ENCODE measurements around the gene AAR2. TPM values are rescaled to one million over a fixed set of nuclear protein-coding genes. Genes with fewer than 3 reads are reported as not detected.

Gene AAR2
- total RNA-seq, 1 donor from 2014 or later, result 19.7 TPM

GRCh38 chr20:36206068-36206467, 30.2 kb upstream of the AAR2 start:
- H3K27ac ChIP-seq, result no peak overlapping the region
- no peak overlapping the region for H3K4me2 ChIP-seq
- Mint-ChIP-seq H3K9me3 (no peaks in the 10 kb centered on the region), H3K36me3 (peaks cover 9% of the 10 kb centered on the region), H3K4me1 (peaks cover 4% of the 10 kb centered on the region), H3K27ac (no peak overlapping the region), H3K4me3 (no peak overlapping the region), H3K27me3 (ENCODE audit: insufficient read depth, low read depth) (peaks cover 5% of the 10 kb centered on the region)
- no peak overlapping the region for H3K9ac ChIP-seq
- no peaks in the 10 kb centered on the region for H3K79me2 ChIP-seq (ENCODE audit: low read depth)
- H4K20me1 ChIP-seq (ENCODE audit: low read depth), result no peaks in the 10 kb centered on the region
- no peak overlapping the region for H3K4me3 ChIP-seq
- no peak for DNase-seq (ENCODE audit: low spot score)
- H2AFZ ChIP-seq (replicated peaks), result no peak overlapping the region
- H3K4me1 ChIP-seq, result no peaks in the 10 kb centered on the region
- no peak for TF ChIP-seq EZH2phosphoT487 (IDR thresholded peaks at IDR 0.05)
- TF ChIP-seq CTCF (IDR thresholded peaks at IDR 0.05), result no peak
- TF ChIP-seq EZH2 (IDR thresholded peaks at IDR 0.05), result no peak
- H3K36me3 ChIP-seq, result no peaks in the 10 kb centered on the region
- no peaks in the 10 kb centered on the region for H3K9me3 ChIP-seq (ENCODE audit: low read depth)
- no peaks in the 10 kb centered on the region for H3F3A ChIP-seq (ENCODE audit: low read depth)
- H3K27me3 ChIP-seq, result no peaks in the 10 kb centered on the region

GRCh38 chr20:36206641-36207040, 29.6 kb upstream of the AAR2 start:
- H4K20me1 ChIP-seq (ENCODE audit: low read depth), result no peaks in the 10 kb centered on the region

GRCh38 chr20:36207602-36208001, 28.7 kb upstream of the AAR2 start:
- Histone ChIP-seq H3F3A (ENCODE audit: low read depth) (no peaks in the 10 kb centered on the region), H3K9me3 (ENCODE audit: low read depth) (no peaks in the 10 kb centered on the region), H3K4me3 (no peak overlapping the region), H3K27ac (no peak overlapping the region), H4K20me1 (ENCODE audit: low read depth) (no peaks in the 10 kb centered on the region), H3K4me1 (no peaks in the 10 kb centered on the region), H3K27me3 (no peaks in the 10 kb centered on the region), H3K36me3 (no peaks in the 10 kb centered on the region), H2AFZ (replicated peaks) (no peak overlapping the region), H3K4me2 (no peak overlapping the region), H3K79me2 (ENCODE audit: low read depth) (no peaks in the 10 kb centered on the region), H3K9ac (no peak overlapping the region)
- TF ChIP-seq CTCF (IDR thresholded peaks at IDR 0.05) (no peak), EZH2 (IDR thresholded peaks at IDR 0.05) (no peak), EZH2phosphoT487 (IDR thresholded peaks at IDR 0.05) (no peak)
- no peak overlapping the region for H3K4me3 Mint-ChIP-seq
- peaks cover 4% of the 10 kb centered on the region for H3K4me1 Mint-ChIP-seq
- no peak overlapping the region for H3K27ac Mint-ChIP-seq
- peaks cover 9% of the 10 kb centered on the region for H3K36me3 Mint-ChIP-seq
- H3K9me3 Mint-ChIP-seq, result no peaks in the 10 kb centered on the region
- peaks cover 7% of the 10 kb centered on the region for H3K27me3 Mint-ChIP-seq (ENCODE audit: insufficient read depth, low read depth)
- no peak for DNase-seq (ENCODE audit: low spot score)

More at GRCh38 chr20:36206641-36207040, 29.6 kb upstream of the AAR2 start:
- Histone ChIP-seq H3K27ac (no peak overlapping the region), H3K9me3 (ENCODE audit: low read depth) (no peaks in the 10 kb centered on the region), H2AFZ (replicated peaks) (no peak overlapping the region), H3K79me2 (ENCODE audit: low read depth) (no peaks in the 10 kb centered on the region), H3K27me3 (no peaks in the 10 kb centered on the region), H3K9ac (no peak overlapping the region), H3K4me3 (no peak overlapping the region), H3K4me1 (no peaks in the 10 kb centered on the region), H3K4me2 (no peak overlapping the region), H3F3A (ENCODE audit: low read depth) (no peaks in the 10 kb centered on the region), H3K36me3 (no peaks in the 10 kb centered on the region)
- Mint-ChIP-seq H3K27me3 (ENCODE audit: insufficient read depth, low read depth) (peaks cover 5% of the 10 kb centered on the region), H3K9me3 (no peaks in the 10 kb centered on the region), H3K4me3 (no peak overlapping the region), H3K36me3 (peaks cover 9% of the 10 kb centered on the region), H3K4me1 (peaks cover 4% of the 10 kb centered on the region), H3K27ac (no peak overlapping the region)
- DNase-seq (ENCODE audit: low spot score), result no peak
- TF ChIP-seq EZH2phosphoT487 (IDR thresholded peaks at IDR 0.05) (no peak), EZH2 (IDR thresholded peaks at IDR 0.05) (no peak), CTCF (IDR thresholded peaks at IDR 0.05) (no peak)
